DOHH2 (cell line): ENCODE measurements around the gene MYCL.
A peak's percentile ranks its signal among the peaks of the same experiment; 100 is the strongest.

Source experiments
- H3F3A ChIP-seq: fragments of 200-600 bp; sonication (generic), shearing (Covaris generic); 2 replicates; pipeline ENCODE4 v1.6.0; 2016; ENCODE audit warnings: antibody characterized with exemption, mild to moderate bottlenecking; ENCODE audit not compliant: control insufficient read depth, insufficient read depth
- H3K27ac ChIP-seq: fragments of 200-600 bp; sonication (generic); 2 replicates; pipeline ENCODE4 v1.5.1; 2014; ENCODE audit warnings: low read depth, mild to moderate bottlenecking, low read length, moderate library complexity
- H3K27me3 ChIP-seq: fragments of 200-600 bp; sonication (generic); 2 replicates; pipeline ENCODE4 v1.6.1; 2014; ENCODE audit warnings: mild to moderate bottlenecking, low read length, mixed read lengths; ENCODE audit not compliant: control insufficient read depth
- H3K36me3 ChIP-seq: fragments of 200-600 bp; sonication (generic); 2 replicates; pipeline ENCODE4 v1.6.1; 2014; ENCODE audit warnings: mild to moderate bottlenecking, low read length, moderate library complexity, mixed read lengths; ENCODE audit not compliant: control insufficient read depth
- H3K4me1 ChIP-seq: fragments of 200-600 bp; sonication (generic); 2 replicates; pipeline ENCODE4 v1.6.1; 2014; ENCODE audit warnings: mild to moderate bottlenecking, low read length, mixed read lengths; ENCODE audit not compliant: control insufficient read depth
- H3K4me2 ChIP-seq: fragments of 200-600 bp; sonication (generic); 2 replicates; pipeline ENCODE4 v1.6.0; 2014; ENCODE audit warnings: mild to moderate bottlenecking, low read length, moderate library complexity
- H3K4me3 ChIP-seq: fragments of 200-600 bp; sonication (generic); 2 replicates; pipeline ENCODE4 v1.5.1; 2014; ENCODE audit warnings: mild to moderate bottlenecking, low read length, mixed read lengths
- H3K79me2 ChIP-seq: fragments of 200-600 bp; sonication (generic); 2 replicates; pipeline ENCODE4 v1.6.1; 2014; ENCODE audit warnings: mild to moderate bottlenecking, low read length, mixed read lengths; ENCODE audit not compliant: control insufficient read depth
- H3K9me2 ChIP-seq: fragments of 200-600 bp; sonication (generic); replicated peaks from 2 replicates; pipeline ENCODE4 v1.6.1; 2014; ENCODE audit warnings: mild to moderate bottlenecking, low read length, mixed read lengths; ENCODE audit not compliant: control insufficient read depth
- H3K9me3 ChIP-seq: fragments of 200-600 bp; sonication (generic); 2 replicates; pipeline ENCODE4 v1.6.1; 2014; ENCODE audit warnings: antibody characterized with exemption, low read length, mixed read lengths; ENCODE audit not compliant: control insufficient read depth, insufficient read depth
- H4K20me1 ChIP-seq: fragments of 200-600 bp; sonication (generic); 2 replicates; pipeline ENCODE4 v1.6.0; 2014; ENCODE audit warnings: low read depth, mild to moderate bottlenecking, antibody characterized with exemption, low read length, moderate library complexity; ENCODE audit not compliant: control insufficient read depth, insufficient read depth
- EZH2phosphoT487 ChIP-seq: fragments of 200-600 bp; sonication (generic); IDR thresholded peaks from 2 replicates; pipeline ENCODE4 v1.6.1; 2017; ENCODE audit warnings: borderline replicate concordance, mild to moderate bottlenecking, antibody characterized with exemption, low read length, moderate library complexity, mixed read lengths
- TF ChIP-seq, protein P1 (sequence below): fragments of 200-600 bp; sonication (generic); IDR thresholded peaks from one replicate; pipeline ENCODE4 v1.5.1; 2014; ENCODE audit warnings: antibody characterized with exemption, mild to moderate bottlenecking, low read depth, low read length; ENCODE audit not compliant: poor library complexity, severe bottlenecking

MYCL gene

DNA sequence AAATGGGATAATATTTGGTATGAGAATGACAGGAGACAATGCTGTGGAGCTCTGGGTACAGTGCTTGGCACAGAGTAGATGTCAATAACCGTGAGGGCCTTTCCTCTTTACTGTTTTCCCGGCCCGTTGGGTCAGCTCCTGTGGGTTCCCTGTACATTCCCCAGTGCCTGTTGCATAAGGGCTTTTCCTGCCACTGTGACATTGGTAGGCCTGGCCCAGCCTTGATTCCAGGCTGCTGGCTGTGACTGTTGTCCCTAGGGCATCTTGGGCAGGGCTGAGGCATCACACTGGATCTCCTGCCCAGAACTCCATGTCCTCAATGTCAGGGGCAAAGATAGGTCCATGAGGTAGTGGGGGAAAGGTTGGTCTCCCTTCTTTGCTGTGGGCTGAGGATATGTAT lies 25.8 kb upstream of the MYCL start:
- H3F3A ChIP-seq = no peaks in the 10 kb centered on the region
- no peak overlapping the region for H3K4me2 ChIP-seq
- TF ChIP-seq, protein P1, sequence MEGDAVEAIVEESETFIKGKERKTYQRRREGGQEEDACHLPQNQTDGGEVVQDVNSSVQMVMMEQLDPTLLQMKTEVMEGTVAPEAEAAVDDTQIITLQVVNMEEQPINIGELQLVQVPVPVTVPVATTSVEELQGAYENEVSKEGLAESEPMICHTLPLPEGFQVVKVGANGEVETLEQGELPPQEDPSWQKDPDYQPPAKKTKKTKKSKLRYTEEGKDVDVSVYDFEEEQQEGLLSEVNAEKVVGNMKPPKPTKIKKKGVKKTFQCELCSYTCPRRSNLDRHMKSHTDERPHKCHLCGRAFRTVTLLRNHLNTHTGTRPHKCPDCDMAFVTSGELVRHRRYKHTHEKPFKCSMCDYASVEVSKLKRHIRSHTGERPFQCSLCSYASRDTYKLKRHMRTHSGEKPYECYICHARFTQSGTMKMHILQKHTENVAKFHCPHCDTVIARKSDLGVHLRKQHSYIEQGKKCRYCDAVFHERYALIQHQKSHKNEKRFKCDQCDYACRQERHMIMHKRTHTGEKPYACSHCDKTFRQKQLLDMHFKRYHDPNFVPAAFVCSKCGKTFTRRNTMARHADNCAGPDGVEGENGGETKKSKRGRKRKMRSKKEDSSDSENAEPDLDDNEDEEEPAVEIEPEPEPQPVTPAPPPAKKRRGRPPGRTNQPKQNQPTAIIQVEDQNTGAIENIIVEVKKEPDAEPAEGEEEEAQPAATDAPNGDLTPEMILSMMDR = no peak
- TF ChIP-seq EZH2phosphoT487 = no peak
- no peaks in the 10 kb centered on the region for H3K9me2 ChIP-seq
- no peak overlapping the region for H3K4me3 ChIP-seq
- H3K27ac ChIP-seq = no peak overlapping the region
- H3K4me1 ChIP-seq = peaks cover 13% of the 10 kb centered on the region
- no peaks in the 10 kb centered on the region for H3K36me3 ChIP-seq
- H3K9me3 ChIP-seq = no peaks in the 10 kb centered on the region
- H3K79me2 ChIP-seq = no peaks in the 10 kb centered on the region
- H3K27me3 ChIP-seq = peaks cover 3% of the 10 kb centered on the region; the same call in 1 of the 2 replicates
- H4K20me1 ChIP-seq = no peaks in the 10 kb centered on the region

GRCh38 chr1:39926820-39927219 lies 25.1 kb upstream of the MYCL start:
- no peaks in the 10 kb centered on the region for H3K79me2 ChIP-seq
- H3K4me1 ChIP-seq = peaks cover 13% of the 10 kb centered on the region
- no peaks in the 10 kb centered on the region for H3F3A ChIP-seq
- TF ChIP-seq, protein P1 = no peak
- no peak for TF ChIP-seq EZH2phosphoT487
- no peaks in the 10 kb centered on the region for H3K36me3 ChIP-seq
- no peaks in the 10 kb centered on the region for H4K20me1 ChIP-seq
- H3K27me3 ChIP-seq = peaks cover 3% of the 10 kb centered on the region; the same call in 1 of the 2 replicates
- no peaks in the 10 kb centered on the region for H3K9me2 ChIP-seq
- H3K9me3 ChIP-seq = no peaks in the 10 kb centered on the region
- H3K4me3 ChIP-seq = no peak overlapping the region
- no peak overlapping the region for H3K4me2 ChIP-seq
- H3K27ac ChIP-seq = no peak overlapping the region

DNA sequence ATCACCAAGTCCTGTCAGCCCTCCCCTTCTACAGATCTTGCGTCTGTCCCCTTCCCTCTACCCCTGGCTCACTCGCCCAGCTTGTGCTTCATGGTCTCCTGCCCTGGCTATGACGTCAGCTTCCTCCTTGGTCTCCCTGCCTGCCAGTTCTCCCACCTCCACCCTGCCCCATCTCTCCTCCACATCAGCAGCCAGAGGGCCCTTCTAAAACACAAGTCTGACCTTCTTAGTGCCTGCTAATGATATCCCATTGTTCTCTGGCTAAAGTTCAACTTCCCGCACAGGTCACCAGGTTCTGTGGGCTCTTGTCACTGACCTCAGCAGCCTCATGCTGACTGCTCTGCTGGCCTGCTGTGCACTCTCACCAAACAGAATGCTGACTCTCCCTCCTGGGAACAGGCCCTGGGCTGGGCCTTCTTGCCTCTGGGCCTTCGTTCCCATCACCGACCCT lies 24.7 kb upstream of the MYCL start:
- Histone ChIP-seq H3K9me3 (no peaks in the 10 kb centered on the region), H4K20me1 (no peaks in the 10 kb centered on the region), H3K27me3 (peaks cover 3% of the 10 kb centered on the region; the same call in 1 of the 2 replicates), H3K4me3 (no peak overlapping the region), H3K79me2 (no peaks in the 10 kb centered on the region), H3F3A (no peaks in the 10 kb centered on the region), H3K9me2 (no peaks in the 10 kb centered on the region), H3K4me2 (0 out of 2 replicates have a peak overlapping the region, but pooled peaks have one; percentile 10), H3K36me3 (no peaks in the 10 kb centered on the region), H3K27ac (no peak overlapping the region), H3K4me1 (peaks cover 13% of the 10 kb centered on the region)
- TF ChIP-seq, protein P1 = no peak
- TF ChIP-seq EZH2phosphoT487 = no peak
